B cell (primary cell): ENCODE measurements around the gene NNT. TPM values are rescaled to one million over a fixed set of nuclear protein-coding genes. Genes with fewer than 3 reads are reported as not detected.

Experiments used
- ATAC-seq: fragments of 200-7000 bp; cut with Tn5 transposase; one replicate; pipeline ENCODE4 v1.10.0; 2021; ENCODE audit warnings: low read depth, mild to moderate bottlenecking, moderate number of reproducible peaks, moderate library complexity
- CTCF ChIA-PET: fragments of 350-600 bp; sonication (Branson Sonifier 250); formaldehyde crosslinking; loops from one replicate; lab custom pipeline; 2021; ENCODE audit warnings: antibody characterized with exemption, inconsistent platforms; lab: Charles Lee
- POLR2A ChIA-PET: fragments of 350-600 bp; sonication (Branson Sonifier 250); formaldehyde crosslinking; loops from one replicate; lab custom pipeline; 2021; ENCODE audit warnings: antibody characterized with exemption; lab: Charles Lee
- DNase-seq: peaks from one replicate; pipeline ENCODE4 v3.0.0; 2013
- H2AFZ ChIP-seq: 2 replicates; pipeline ENCODE4 v1.6.1; 2012; ENCODE audit warnings: mild to moderate bottlenecking, low read depth, low read length; ENCODE audit not compliant: insufficient read depth, poor library complexity, severe bottlenecking
- H3K27ac ChIP-seq, 2 donors: 1 replicate in 1 of 2; 2 replicates in 1 of 2; pipeline ENCODE4 v1.5.1; 2012 to 2013; ENCODE audit warnings: low read length in 2 of 2, mild to moderate bottlenecking in 2 of 2, moderate library complexity in 1 of 2
- H3K27me3 ChIP-seq, 4 experiments: fragments of 200-600 bp in 1 of 4; sonication (generic) in 1 of 4; replicated peaks in 1 of 4; 1 replicate in 2 of 4; 2 replicates in 2 of 4; pipeline versions ENCODE4 v1.6.1 to v1.7.0; 2013 to 2016; ENCODE audit warnings: low read length in 3 of 4, mild to moderate bottlenecking in 2 of 4, mixed read lengths in 1 of 4, moderate library complexity in 1 of 4; ENCODE audit not compliant: insufficient read depth in 4 of 4, control insufficient read depth in 3 of 4; ENCODE audit errors: control extremely low read depth in 1 of 4
- H3K36me3 ChIP-seq, 2 experiments: replicated peaks in 1 of 2; 1 replicate in 1 of 2; 2 replicates in 1 of 2; pipeline versions ENCODE4 v1.6.1 to v1.7.1; 2013; ENCODE audit warnings: low read length in 1 of 2; ENCODE audit not compliant: insufficient read depth in 2 of 2, control insufficient read depth in 1 of 2; ENCODE audit errors: control extremely low read depth in 1 of 2, extremely low read depth in 1 of 2
- H3K4me1 ChIP-seq, 2 donors: fragments of 200-600 bp in 1 of 2; sonication (generic) in 1 of 2; 1 replicate in 1 of 2; 2 replicates in 1 of 2; pipeline versions ENCODE4 v1.5.1 to v1.6.1; 2013 to 2017; ENCODE audit warnings: low read length in 2 of 2; ENCODE audit not compliant: control insufficient read depth in 2 of 2, insufficient read depth in 2 of 2
- H3K4me2 ChIP-seq: replicated peaks from 2 replicates; pipeline ENCODE3; 2012; ENCODE audit warnings: mild to moderate bottlenecking, low read depth, low read length; ENCODE audit not compliant: poor library complexity, severe bottlenecking
- H3K4me3 ChIP-seq, 5 experiments: fragments of 200-600 bp in 1 of 5; sonication (generic) in 1 of 5; 1 replicate in 3 of 5; 2 replicates in 2 of 5; pipeline versions ENCODE4 v1.5.1 to v1.7.0; 2011 to 2016; ENCODE audit warnings: low read length in 4 of 5, mild to moderate bottlenecking in 4 of 5, low read depth in 2 of 5, control low read depth in 1 of 5, moderate library complexity in 1 of 5; ENCODE audit not compliant: insufficient read depth in 1 of 5; ENCODE audit errors: control extremely low read depth in 1 of 5, extremely low read depth in 1 of 5
- H3K79me2 ChIP-seq: fragments of 200-600 bp; sonication (generic); one replicate; pipeline ENCODE4 v1.6.0; 2016; ENCODE audit warnings: low read length; ENCODE audit not compliant: control insufficient read depth, insufficient read depth
- H3K9ac ChIP-seq: fragments of 200-600 bp; sonication (generic); 2 replicates; pipeline ENCODE4 v1.6.1; 2017; ENCODE audit warnings: mild to moderate bottlenecking, low read length, moderate library complexity
- H3K9me3 ChIP-seq, 3 donors: one replicate each; pipeline versions ENCODE4 v1.6.1 to v1.7.1; 2013; ENCODE audit warnings: low read length in 2 of 3; ENCODE audit not compliant: control insufficient read depth in 2 of 3, insufficient read depth in 1 of 3; ENCODE audit errors: control extremely low read depth in 1 of 3
- H4K20me1 ChIP-seq: 2 replicates; pipeline ENCODE4 v1.6.0; 2012; ENCODE audit warnings: mild to moderate bottlenecking, low read length; ENCODE audit not compliant: insufficient read depth, control insufficient read depth, poor library complexity, severe bottlenecking
- H3K27ac Mint-ChIP-seq: one replicate; pipeline ENCODE4 v1.8.0; 2021; ENCODE audit warnings: mixed read lengths
- H3K27me3 Mint-ChIP-seq: one replicate; pipeline ENCODE4 v1.8.0; 2021; ENCODE audit warnings: mixed read lengths
- H3K4me1 Mint-ChIP-seq: one replicate; pipeline ENCODE4 v1.8.0; 2021; ENCODE audit warnings: mixed read lengths
- H3K4me3 Mint-ChIP-seq: one replicate; pipeline ENCODE4 v1.8.0; 2021; ENCODE audit warnings: mixed read lengths
- H3K9me3 Mint-ChIP-seq: one replicate; pipeline ENCODE4 v1.8.0; 2022; ENCODE audit warnings: mixed read lengths; ENCODE audit not compliant: insufficient read depth
- EZH2 ChIP-seq: IDR thresholded peaks from 2 replicates; pipeline ENCODE4 v1.6.1; 2012; ENCODE audit warnings: borderline replicate concordance, low read depth, mild to moderate bottlenecking, moderate library complexity, low read length; ENCODE audit not compliant: insufficient read depth, poor library complexity, severe bottlenecking
- WGBS: methylation state at CpG from one replicate; pipeline ENCODE4 v1.1.5; 2013; ENCODE audit warnings: missing lambda C conversion rate; ENCODE audit not compliant: insufficient coverage; 5-methylcytosine and 5-hydroxymethylcytosine counted together
- intact Hi-C: fragments of 100-400 bp; cut with micrococcal nuclease; formaldehyde crosslinking; loops from one replicate; pipeline ENCODE4 v1.10.0; 2022
- polyA plus RNA-seq: library from polyadenylated mRNA; depleted of rRNA; stranded (reverse); fragments of >200 nt; gene quantifications from 2 replicates; pipeline ENCODE4 v1.2.3, GENCODE V29; 2012
- total RNA-seq, 2 donors: library from RNA; stranded (reverse); fragments of 120-200 nt in 1 of 2; gene quantifications; 1 replicate in 1 of 2; 2 replicates in 1 of 2; pipeline versions ENCODE4 v1.2.3 to v1.2.4, GENCODE V29; 2013 to 2022
- TF ChIP-seq, protein P1 (sequence below): fragments of 200-600 bp; IDR thresholded peaks from one replicate; pipeline ENCODE4 v1.8.0; 2022; ENCODE audit warnings: antibody characterized with exemption, mild to moderate bottlenecking

NNT gene
- total and polyA plus RNA-seq, 2 donors (not counting 1 experiment from before 2014, with no cell fraction given), result 17.8 to 61.1 TPM

DNA sequence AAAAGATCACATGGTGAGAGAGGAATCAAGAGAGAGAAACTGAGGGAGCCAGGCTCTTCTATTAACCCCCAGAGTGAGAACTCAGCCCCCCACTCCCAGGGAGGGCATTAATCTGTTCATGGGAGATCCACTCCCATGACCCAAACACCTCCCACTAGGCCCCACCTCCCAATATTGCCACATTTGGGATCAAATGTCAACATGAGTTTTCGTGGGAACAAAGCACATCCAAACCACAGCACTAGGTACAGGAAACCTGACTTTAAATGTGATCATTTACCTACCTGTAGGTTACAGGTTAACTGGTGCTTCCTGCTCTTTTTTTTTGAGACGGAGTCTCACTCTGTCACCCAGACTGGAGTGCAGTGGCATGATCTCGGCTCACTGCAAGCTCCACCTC is 16.9 kb downstream of the NNT start:
- intact Hi-C loops, result no loop called here
- no peaks in the 10 kb centered on the region for H3K9me3 Mint-ChIP-seq
- H3K36me3 ChIP-seq, result peaks cover 9 to 33% of the 10 kb centered on the region in 2 experiments
- H3K9ac ChIP-seq, result no peak overlapping the region
- no peaks in the 10 kb centered on the region for H3K27me3 ChIP-seq
- H3K4me1 ChIP-seq, result no peaks in the 10 kb centered on the region
- no peak overlapping the region for H2AFZ ChIP-seq
- H3K4me1 Mint-ChIP-seq, result peaks cover 4% of the 10 kb centered on the region
- POLR2A ChIA-PET, result no interaction called here
- no peak for DNase-seq
- no peaks in the 10 kb centered on the region for H3K79me2 ChIP-seq
- no peaks in the 10 kb centered on the region for H3K27me3 Mint-ChIP-seq
- no peak overlapping the region for H3K4me3 Mint-ChIP-seq
- no peak overlapping the region for H3K27ac Mint-ChIP-seq
- CTCF ChIA-PET, result interaction anchor here (2.7 kb wide), 1 partner anchor 11 kb away, joined by 9 read pairs; no protein-coding TSS in a partner anchor
- TF ChIP-seq EZH2, result no peak
- TF ChIP-seq, protein P1, sequence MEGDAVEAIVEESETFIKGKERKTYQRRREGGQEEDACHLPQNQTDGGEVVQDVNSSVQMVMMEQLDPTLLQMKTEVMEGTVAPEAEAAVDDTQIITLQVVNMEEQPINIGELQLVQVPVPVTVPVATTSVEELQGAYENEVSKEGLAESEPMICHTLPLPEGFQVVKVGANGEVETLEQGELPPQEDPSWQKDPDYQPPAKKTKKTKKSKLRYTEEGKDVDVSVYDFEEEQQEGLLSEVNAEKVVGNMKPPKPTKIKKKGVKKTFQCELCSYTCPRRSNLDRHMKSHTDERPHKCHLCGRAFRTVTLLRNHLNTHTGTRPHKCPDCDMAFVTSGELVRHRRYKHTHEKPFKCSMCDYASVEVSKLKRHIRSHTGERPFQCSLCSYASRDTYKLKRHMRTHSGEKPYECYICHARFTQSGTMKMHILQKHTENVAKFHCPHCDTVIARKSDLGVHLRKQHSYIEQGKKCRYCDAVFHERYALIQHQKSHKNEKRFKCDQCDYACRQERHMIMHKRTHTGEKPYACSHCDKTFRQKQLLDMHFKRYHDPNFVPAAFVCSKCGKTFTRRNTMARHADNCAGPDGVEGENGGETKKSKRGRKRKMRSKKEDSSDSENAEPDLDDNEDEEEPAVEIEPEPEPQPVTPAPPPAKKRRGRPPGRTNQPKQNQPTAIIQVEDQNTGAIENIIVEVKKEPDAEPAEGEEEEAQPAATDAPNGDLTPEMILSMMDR, result no peak
- H4K20me1 ChIP-seq, result no peaks in the 10 kb centered on the region
- H3K4me3 ChIP-seq, result no peak overlapping the region
- no peak overlapping the region for H3K4me2 ChIP-seq
- WGBS, result 100% methylated on average over 1 of the region's 3 CpGs
- no peaks in the 10 kb centered on the region for H3K9me3 ChIP-seq
- no peak for ATAC-seq
- H3K27ac ChIP-seq, result no peak overlapping the region

DNA sequence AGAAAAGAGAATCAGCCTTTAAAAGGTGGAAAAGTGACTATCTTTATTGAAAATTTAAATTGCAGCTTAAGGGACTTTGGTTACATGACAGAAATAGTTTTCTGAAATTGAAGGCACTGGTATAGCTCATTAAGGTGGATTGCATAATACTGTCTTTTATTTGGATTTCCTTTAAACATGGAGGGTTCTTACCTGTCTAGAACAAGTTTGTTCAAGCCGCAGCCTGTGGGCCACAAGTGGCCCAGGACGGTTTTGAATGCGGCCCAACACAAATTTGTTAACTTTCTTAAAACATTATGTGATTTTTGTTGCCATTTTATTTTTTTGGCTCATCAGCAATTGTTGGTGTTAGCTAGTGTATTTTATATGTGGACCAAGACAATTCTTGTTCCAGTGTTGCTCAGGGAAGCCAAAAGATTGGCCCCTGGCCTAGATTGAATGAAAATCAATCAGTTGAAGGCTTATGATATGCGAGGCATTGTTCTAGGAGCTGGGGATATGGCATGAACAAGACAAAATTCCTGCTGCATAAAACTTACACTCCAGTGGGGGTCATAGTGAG is 18.0 kb downstream of the NNT start:
- peaks cover 4 to 27% of the 10 kb centered on the region in 2 experiments for H3K36me3 ChIP-seq

More for the DNA sequence above, 18.0 kb downstream of the NNT start:
- POLR2A ChIA-PET, result no interaction called here
- intact Hi-C loops, result no loop called here
- no peak overlapping the region for H3K27ac ChIP-seq
- no peak overlapping the region for H3K9ac ChIP-seq
- H2AFZ ChIP-seq, result no peak overlapping the region
- no peaks in the 10 kb centered on the region for H3K79me2 ChIP-seq
- CTCF ChIA-PET, result interaction anchor here (2.7 kb wide), 1 partner anchor 10 kb away, joined by 9 read pairs; no protein-coding TSS in a partner anchor
- TF ChIP-seq, protein P1, result no peak
- no peak for TF ChIP-seq EZH2
- H3K9me3 ChIP-seq, result no peaks in the 10 kb centered on the region
- no peak overlapping the region for H3K4me3 ChIP-seq
- no peak overlapping the region for H3K4me2 ChIP-seq
- no CpG with 5 or more reads among the region's 4 CpGs for WGBS
- H3K27ac Mint-ChIP-seq, result no peak overlapping the region
- H4K20me1 ChIP-seq, result no peaks in the 10 kb centered on the region
- H3K4me1 ChIP-seq, result no peaks in the 10 kb centered on the region
- no peaks in the 10 kb centered on the region for H3K27me3 Mint-ChIP-seq
- no peak overlapping the region for H3K4me3 Mint-ChIP-seq
- no peak for DNase-seq
- peaks cover 4% of the 10 kb centered on the region for H3K4me1 Mint-ChIP-seq
- H3K27me3 ChIP-seq, result no peaks in the 10 kb centered on the region
- H3K9me3 Mint-ChIP-seq, result no peaks in the 10 kb centered on the region
- ATAC-seq, result no peak
